H1 (cell line): ENCODE data around the gene ASGR2. TPM values are rescaled to one million over a fixed set of nuclear protein-coding genes. Genes with fewer than 3 reads are reported as not detected.

Experiments
- CTCF ChIA-PET: fragments of 300-600 bp; sonication (Branson Sonifier 250); formaldehyde crosslinking; loops from one replicate; lab custom pipeline; 2021; ENCODE audit not compliant: partially characterized antibody; lab: Charles Lee
- POLR2A ChIA-PET: fragments of 300-600 bp; sonication (Branson Sonifier 250); formaldehyde crosslinking; loops from one replicate; lab custom pipeline; 2021; ENCODE audit warnings: inconsistent platforms; ENCODE audit not compliant: partially characterized antibody; lab: Charles Lee
- DNase-seq, 2 experiments: peaks; one replicate each; pipeline versions ENCODE4 v3.0.0 to v3.0.0-alpha.2; 2010 to 2022; ENCODE audit warnings: low spot score in 2 of 2, low read depth in 1 of 2, mixed read lengths in 1 of 2
- FAIRE-seq: peaks from 2 replicates; lab custom pipeline; 2011; peaks lifted over from hg19 to GRCh38; lab: Jason Lieb, UNC
- H2AFZ ChIP-seq: 2 replicates; pipeline ENCODE4 v1.8.1; 2012; ENCODE audit warnings: low read length, inconsistent platforms
- H2AK5ac ChIP-seq: 2 replicates; pipeline ENCODE4 v1.6.1; 2013; ENCODE audit warnings: low read depth, low read length
- H2BK120ac ChIP-seq: replicated peaks from 2 replicates; pipeline ENCODE3; 2013; ENCODE audit warnings: low read depth, low read length, inconsistent platforms
- H2BK12ac ChIP-seq: 2 replicates; pipeline ENCODE4 v1.6.1; 2013; ENCODE audit warnings: low read depth, low read length
- H2BK15ac ChIP-seq: 2 replicates; pipeline ENCODE4 v1.6.1; 2013; ENCODE audit warnings: low read length
- H2BK20ac ChIP-seq: 2 replicates; pipeline ENCODE4 v1.6.1; 2013; ENCODE audit warnings: low read length
- H2BK5ac ChIP-seq: 2 replicates; pipeline ENCODE4 v1.6.1; 2013; ENCODE audit warnings: low read depth, low read length
- H3K14ac ChIP-seq: 2 replicates; pipeline ENCODE4 v1.6.1; 2013; ENCODE audit warnings: inconsistent platforms; ENCODE audit not compliant: insufficient read length
- H3K18ac ChIP-seq: 2 replicates; pipeline ENCODE4 v1.6.1; 2013; ENCODE audit warnings: low read length; ENCODE audit errors: extremely low read depth
- H3K23ac ChIP-seq: 2 replicates; pipeline ENCODE4 v1.6.1; 2013; ENCODE audit warnings: inconsistent platforms; ENCODE audit not compliant: insufficient read length
- H3K23me2 ChIP-seq: 2 replicates; pipeline ENCODE4 v1.6.1; 2013; ENCODE audit warnings: low read depth, low read length
- H3K27ac ChIP-seq: 2 replicates; pipeline ENCODE4 v1.6.1; 2011; ENCODE audit warnings: low read depth, low read length, inconsistent platforms
- H3K27me3 ChIP-seq, 4 experiments: replicated peaks in 1 of 4; 1 replicate in 1 of 4; 2 replicates in 3 of 4; pipeline versions ENCODE4 v1.6.1 to v1.8.1; 2011 to 2013; ENCODE audit warnings: low read length in 3 of 4, mild to moderate bottlenecking in 3 of 4, inconsistent platforms in 2 of 4, mixed read lengths in 2 of 4, moderate library complexity in 1 of 4; ENCODE audit not compliant: control insufficient read depth in 3 of 4, insufficient read depth in 3 of 4; ENCODE audit errors: extremely low read depth in 1 of 4
- H3K36me3 ChIP-seq, 4 experiments: 2 replicates each; pipeline versions ENCODE4 v1.6.1 to v1.8.1; 2011 to 2013; ENCODE audit warnings: mild to moderate bottlenecking in 4 of 4, low read length in 3 of 4, moderate library complexity in 2 of 4, control low read depth in 1 of 4, inconsistent platforms in 1 of 4; ENCODE audit not compliant: insufficient read depth in 4 of 4, control insufficient read depth in 2 of 4
- H3K4ac ChIP-seq: replicated peaks from 2 replicates; pipeline ENCODE3; 2013; ENCODE audit warnings: low read length, low read depth, mixed read lengths, inconsistent platforms; ENCODE audit not compliant: insufficient read length
- H3K4me1 ChIP-seq, 4 experiments: replicated peaks in 1 of 4; 1 replicate in 1 of 4; 2 replicates in 3 of 4; pipeline versions ENCODE4 v1.6.1 to v1.8.1; 2011 to 2013; ENCODE audit warnings: low read length in 3 of 4, inconsistent platforms in 2 of 4, mixed read lengths in 1 of 4; ENCODE audit not compliant: insufficient read depth in 4 of 4, control insufficient read depth in 3 of 4
- H3K4me2 ChIP-seq, 2 experiments: 2 replicates each; pipeline versions ENCODE4 v1.6.1 to v1.8.1; 2011 to 2013; ENCODE audit warnings: low read depth in 2 of 2, low read length in 2 of 2, control low read depth in 1 of 2, inconsistent platforms in 1 of 2, mild to moderate bottlenecking in 1 of 2; ENCODE audit not compliant: insufficient read depth in 1 of 2
- H3K4me3 ChIP-seq, 4 experiments: fragments of 200-600, 300-600 bp in 1 of 4; sonication (generic), shearing (Covaris generic), sonication (Bioruptor Twin) in 1 of 4; 2 replicates each; pipeline versions ENCODE4 v1.5.1 to v1.8.1; 2011 to 2016; ENCODE audit warnings: low read length in 4 of 4, low read depth in 3 of 4, control low read depth in 2 of 4, inconsistent platforms in 2 of 4, mild to moderate bottlenecking in 2 of 4, mixed read lengths in 1 of 4, moderate library complexity in 1 of 4; ENCODE audit not compliant: insufficient read depth in 2 of 4; ENCODE audit errors: extremely low read depth in 1 of 4
- H3K56ac ChIP-seq: replicated peaks from 2 replicates; pipeline ENCODE3; 2013; ENCODE audit warnings: low read depth, mild to moderate bottlenecking, mixed read lengths, low read length, inconsistent platforms; ENCODE audit not compliant: insufficient read length
- H3K79me1 ChIP-seq: 2 replicates; pipeline ENCODE4 v1.6.1; 2013; ENCODE audit warnings: low read depth, low read length, control low read depth
- H3K79me2 ChIP-seq, 2 experiments: 2 replicates each; pipeline versions ENCODE4 v1.6.1 to v1.8.1; 2012 to 2013; ENCODE audit warnings: low read length in 2 of 2, mild to moderate bottlenecking in 2 of 2, inconsistent platforms in 1 of 2; ENCODE audit not compliant: insufficient read depth in 2 of 2, control insufficient read depth in 1 of 2
- H3K9ac ChIP-seq, 4 experiments: replicated peaks in 1 of 4; 1 replicate in 1 of 4; 2 replicates in 3 of 4; pipeline versions ENCODE4 v1.6.1 to v1.8.1; 2011 to 2013; ENCODE audit warnings: low read depth in 3 of 4, low read length in 3 of 4, control low read depth in 2 of 4, mild to moderate bottlenecking in 2 of 4, moderate library complexity in 2 of 4, inconsistent platforms in 1 of 4; ENCODE audit errors: extremely low read depth in 1 of 4
- H3K9me3 ChIP-seq, 2 experiments: 2 replicates each; pipeline versions ENCODE4 v1.6.1 to v1.8.1; 2012 to 2013; ENCODE audit warnings: mild to moderate bottlenecking in 2 of 2, moderate library complexity in 2 of 2, control low read depth in 1 of 2, inconsistent platforms in 1 of 2, low read depth in 1 of 2, low read length in 1 of 2, mixed read lengths in 1 of 2; ENCODE audit not compliant: insufficient read depth in 2 of 2
- H4K20me1 ChIP-seq, 2 experiments: replicated peaks in 1 of 2; 2 replicates each; pipeline versions ENCODE3 to v1.8.1; 2011 to 2013; ENCODE audit warnings: inconsistent platforms in 2 of 2, low read length in 2 of 2, mild to moderate bottlenecking in 1 of 2; ENCODE audit not compliant: insufficient read depth in 2 of 2, control insufficient read depth in 1 of 2
- H4K5ac ChIP-seq: 2 replicates; pipeline ENCODE4 v1.6.1; 2013; ENCODE audit warnings: low read length, low read depth, mixed read lengths, inconsistent platforms; ENCODE audit not compliant: insufficient read length
- H4K8ac ChIP-seq: 2 replicates; pipeline ENCODE4 v1.8.0; 2013; ENCODE audit warnings: mild to moderate bottlenecking, moderate library complexity, low read length, inconsistent platforms; ENCODE audit not compliant: insufficient read depth; ENCODE audit errors: extremely low read depth
- H4K91ac ChIP-seq: replicated peaks from 2 replicates; pipeline ENCODE3; 2013; ENCODE audit warnings: low read length, mixed read lengths, inconsistent platforms; ENCODE audit not compliant: insufficient read length
- ASH2L ChIP-seq: fragments of 200-600, 300-600 bp; sonication (generic); IDR thresholded peaks from one replicate; pipeline ENCODE4 v1.7.1; 2017; ENCODE audit warnings: low read length
- BRCA1 ChIP-seq: IDR thresholded peaks from 2 replicates; pipeline ENCODE4 v1.6.1; 2012; ENCODE audit warnings: low read depth, low read length, improper control_type of control experiment
- E2F6 ChIP-seq: IDR thresholded peaks from 2 replicates; pipeline ENCODE4 v1.6.1; 2012; ENCODE audit warnings: inconsistent platforms
- EGR1 ChIP-seq: IDR thresholded peaks from 2 replicates; pipeline ENCODE4 v1.6.1; 2011; ENCODE audit warnings: low read depth, low read length, borderline replicate concordance
- JUND ChIP-seq: IDR thresholded peaks from 2 replicates; pipeline ENCODE4 v1.6.1; 2011; ENCODE audit warnings: mild to moderate bottlenecking, improper control_type of control experiment, low read length
- RAD21 ChIP-seq, 2 experiments: IDR thresholded peaks in 1 of 2; conservative IDR thresholded peaks in 1 of 2; 2 replicates each; pipeline ENCODE4 v1.6.1; 2011; ENCODE audit warnings: low read depth in 2 of 2, low read length in 2 of 2, improper control_type of control experiment in 1 of 2, inconsistent platforms in 1 of 2, mild to moderate bottlenecking in 1 of 2, moderate library complexity in 1 of 2
- SUZ12 ChIP-seq: fragments of 200-600 bp; sonication (generic); IDR thresholded peaks from 2 replicates; pipeline ENCODE4 v1.6.1; 2012; ENCODE audit warnings: mild to moderate bottlenecking, inconsistent platforms, low read length, moderate library complexity, mixed read lengths
- TAF7 ChIP-seq: optimal IDR thresholded peaks from 2 replicates; pipeline ENCODE3; 2011; ENCODE audit warnings: low read depth, mild to moderate bottlenecking, inconsistent platforms, low read length, moderate library complexity, borderline replicate concordance
- WGBS, 2 experiments: shearing (Covaris generic) in 1 of 2; methylation state at CpG; one replicate each; pipeline versions ENCODE4 v1.1.6 to v1.1.7; 2013 to 2015; ENCODE audit warnings: low lambda C conversion rate in 2 of 2, mixed read lengths in 2 of 2, inconsistent platforms in 1 of 2, low coverage in 1 of 2, missing lambda C conversion rate in 1 of 2; ENCODE audit not compliant: insufficient replicate concordance in 2 of 2, insufficient coverage in 1 of 2, insufficient read length in 1 of 2; ENCODE audit errors: extremely low coverage in 1 of 2, missing lambda C conversion rate in 1 of 2; 5-methylcytosine and 5-hydroxymethylcytosine counted together
- polyA plus RNA-seq, 7 experiments: library from polyadenylated mRNA; depleted of rRNA in 3 of 7; stranded (reverse) in 5 of 7; unstranded in 2 of 7; fragments of >200 nt in 5 of 7; fragments of 200-250 nt in 2 of 7; gene quantifications; 1 replicate in 5 of 7; 2 replicates in 1 of 7; 4 replicates in 1 of 7; pipeline versions ENCODE4 v1.2.1 to v1.2.3, GENCODE V29; 2011 to 2013; ENCODE audit warnings: missing spikeins in 2 of 7, mixed read lengths in 2 of 7
- total RNA-seq: library from RNA; stranded (reverse); fragmentation: NEBNext Ultra II Directional; extraction: Animal tissue kit (Norgen Biotek cat#: 25700); gene quantifications from 2 replicates; pipeline ENCODE4 v1.2.1, GENCODE V29; 2021

The ASGR2 gene
- total and polyA plus RNA-seq, 2 of the 8 experiments (the other 6 are each of a cell fraction or from before 2014, with no cell fraction given): 0.91 TPM; not detected in 1

- Histone ChIP-seq H2BK12ac (no peak overlapping the region), H2AFZ (no peak overlapping the region), H3K23ac (no peak overlapping the region), H3K4me3 (no peak overlapping the region), H3K27me3 (no peaks in the 10 kb centered on the region), H3K23me2 (no peaks in the 10 kb centered on the region), H2BK20ac (no peak overlapping the region), H4K20me1 (no peaks in the 10 kb centered on the region), H3K9ac (no peak overlapping the region), H3K79me1 (no peaks in the 10 kb centered on the region), H3K79me2 (no peaks in the 10 kb centered on the region), H3K4me2 (no peak overlapping the region), H2AK5ac (no peak overlapping the region), H2BK5ac (no peak overlapping the region)
- FAIRE-seq: no peak
- DNase-seq: no peak
- TF ChIP-seq E2F6 (no peak), BRCA1 (no peak), JUND (no peak), TAF7 (no peak), SUZ12 (no peak), RAD21 (IDR thresholded peaks at IDR 0.05 in 1 of 2, conservative IDR thresholded peaks at IDR 0.05 in 1 of 2; ENCODE audit: low read depth in 2 of 2, low read length in 2 of 2) (no peak), ASH2L (no peak), EGR1 (no peak)
- TF ChIP-seq, all 59 proteins: peak for 0
- no peak overlapping the region for H2BK15ac ChIP-seq
- H4K8ac ChIP-seq: no peak overlapping the region
- WGBS, 2 experiments: 92% methylated on average over 16 of the region's 16 CpGs; no CpG with 5 or more reads in 1 of the 2 experiments
- POLR2A ChIA-PET: interaction anchor here (1.6 kb wide), 1 partner anchor 11 kb away, joined by 5 read pairs; no protein-coding TSS in a partner anchor
- no peaks in the 10 kb centered on the region for H3K9me3 ChIP-seq
- H3K14ac ChIP-seq: no peak overlapping the region
- CTCF ChIA-PET: interaction anchor here (0.6 to 1.4 kb wide), 6 partner anchors 11 to 628 kb away, joined by 3 to 5 read pairs (median 3); no protein-coding TSS in a partner anchor
- H2BK120ac ChIP-seq: no peak overlapping the region
- H4K91ac ChIP-seq: no peak overlapping the region
- no peaks in the 10 kb centered on the region for H3K36me3 ChIP-seq
- H3K4ac ChIP-seq: no peak overlapping the region
- H3K18ac ChIP-seq: no peak overlapping the region
- no peaks in the 10 kb centered on the region for H3K4me1 ChIP-seq
- no peak overlapping the region for H4K5ac ChIP-seq
- no peak overlapping the region for H3K56ac ChIP-seq
- H3K27ac ChIP-seq: no peak overlapping the region
Observed at GRCh38 chr17:7081341-7082062, 33.1 kb downstream of the ASGR2 start.
